DOHH2 (cell line): ENCODE data around the gene STAU1.

Experiments
- EZH2phosphoT487 ChIP-seq: fragments of 200-600 bp; sonication (generic); IDR thresholded peaks from 2 replicates; pipeline ENCODE4 v1.6.1; 2017; ENCODE audit warnings: borderline replicate concordance, mild to moderate bottlenecking, antibody characterized with exemption, low read length, moderate library complexity, mixed read lengths
- TF ChIP-seq, protein P1 (sequence below): fragments of 200-600 bp; sonication (generic); IDR thresholded peaks from one replicate; pipeline ENCODE4 v1.5.1; 2014; ENCODE audit warnings: antibody characterized with exemption, mild to moderate bottlenecking, low read depth, low read length; ENCODE audit not compliant: poor library complexity, severe bottlenecking

DNA sequence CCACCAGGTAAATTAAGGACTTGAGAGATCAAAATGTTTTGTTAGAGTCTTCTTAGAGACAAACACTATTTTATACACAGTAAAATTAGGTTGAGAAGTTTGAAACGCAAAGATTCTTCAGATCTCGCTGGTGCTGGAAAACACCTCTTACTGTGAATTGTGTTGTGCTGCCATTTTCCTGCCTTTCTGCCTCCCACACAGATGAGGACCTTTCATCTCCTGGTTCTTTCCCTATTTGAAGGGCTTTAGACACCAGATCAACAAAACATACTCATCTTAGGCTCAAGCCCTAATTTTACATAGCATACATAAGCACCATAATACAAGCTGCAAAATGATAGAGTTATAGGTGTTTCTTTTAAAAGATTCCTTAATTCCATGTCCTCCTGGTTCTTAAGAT, 18.6 kb downstream of the STAU1 start:
- TF ChIP-seq, protein P1, sequence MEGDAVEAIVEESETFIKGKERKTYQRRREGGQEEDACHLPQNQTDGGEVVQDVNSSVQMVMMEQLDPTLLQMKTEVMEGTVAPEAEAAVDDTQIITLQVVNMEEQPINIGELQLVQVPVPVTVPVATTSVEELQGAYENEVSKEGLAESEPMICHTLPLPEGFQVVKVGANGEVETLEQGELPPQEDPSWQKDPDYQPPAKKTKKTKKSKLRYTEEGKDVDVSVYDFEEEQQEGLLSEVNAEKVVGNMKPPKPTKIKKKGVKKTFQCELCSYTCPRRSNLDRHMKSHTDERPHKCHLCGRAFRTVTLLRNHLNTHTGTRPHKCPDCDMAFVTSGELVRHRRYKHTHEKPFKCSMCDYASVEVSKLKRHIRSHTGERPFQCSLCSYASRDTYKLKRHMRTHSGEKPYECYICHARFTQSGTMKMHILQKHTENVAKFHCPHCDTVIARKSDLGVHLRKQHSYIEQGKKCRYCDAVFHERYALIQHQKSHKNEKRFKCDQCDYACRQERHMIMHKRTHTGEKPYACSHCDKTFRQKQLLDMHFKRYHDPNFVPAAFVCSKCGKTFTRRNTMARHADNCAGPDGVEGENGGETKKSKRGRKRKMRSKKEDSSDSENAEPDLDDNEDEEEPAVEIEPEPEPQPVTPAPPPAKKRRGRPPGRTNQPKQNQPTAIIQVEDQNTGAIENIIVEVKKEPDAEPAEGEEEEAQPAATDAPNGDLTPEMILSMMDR: no peak
- TF ChIP-seq EZH2phosphoT487: no peak
